Ovary (tissue), 3 donors: ENCODE data around the gene PPP6C.

Experiments
- EP300 ChIP-seq: sonication (generic); formaldehyde crosslinking; IDR thresholded peaks from one replicate; pipeline ENCODE4 v1.6.1; 2017; ENCODE audit warnings: antibody characterized with exemption
- TF ChIP-seq, protein P1 (sequence below), 3 donors: fragments of 450-650 bp in 2 of 3; fragments of 200-600 bp in 1 of 3; IDR thresholded peaks; one replicate each; pipeline versions ENCODE4 v1.5.1 to v1.8.0; 2016 to 2022; ENCODE audit warnings: antibody characterized with exemption in 3 of 3, mild to moderate bottlenecking in 1 of 3
- donor health status: DM: no; HTN: no; CAD: no.

DNA sequence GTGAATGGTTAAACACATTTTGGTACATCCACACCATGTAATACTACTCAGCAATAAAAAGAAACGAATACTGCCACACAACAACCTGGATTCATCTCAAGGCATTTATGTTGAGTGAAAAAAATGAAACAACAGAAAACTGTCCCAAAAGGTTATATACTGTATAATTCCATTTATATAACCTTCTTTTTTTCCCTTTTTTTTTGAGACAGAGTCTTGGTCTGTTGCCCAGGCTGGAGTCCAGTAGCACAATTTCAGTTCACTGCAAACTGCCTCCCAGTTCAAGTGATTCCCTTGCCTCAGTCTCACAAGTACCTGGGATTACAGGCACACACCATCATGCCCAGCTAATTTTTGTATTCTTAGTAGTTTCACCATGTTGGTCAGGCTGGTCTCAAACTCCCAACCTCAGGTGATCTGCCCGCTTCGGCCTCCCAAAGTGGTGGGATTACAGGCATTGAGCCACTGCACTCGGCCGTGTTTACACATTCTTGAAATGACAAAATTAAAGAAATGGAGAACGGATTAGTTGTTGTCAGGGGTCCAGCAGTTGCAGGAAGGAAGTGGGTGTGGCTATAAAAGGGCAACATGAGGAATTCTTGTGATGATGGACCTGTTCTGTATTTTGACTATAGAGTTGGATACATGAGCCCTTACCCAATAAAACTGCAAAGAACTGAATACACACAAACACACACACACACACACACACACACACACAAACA, 17.4 kb downstream of the PPP6C start:
- no peak for TF ChIP-seq EP300
- TF ChIP-seq, protein P1, sequence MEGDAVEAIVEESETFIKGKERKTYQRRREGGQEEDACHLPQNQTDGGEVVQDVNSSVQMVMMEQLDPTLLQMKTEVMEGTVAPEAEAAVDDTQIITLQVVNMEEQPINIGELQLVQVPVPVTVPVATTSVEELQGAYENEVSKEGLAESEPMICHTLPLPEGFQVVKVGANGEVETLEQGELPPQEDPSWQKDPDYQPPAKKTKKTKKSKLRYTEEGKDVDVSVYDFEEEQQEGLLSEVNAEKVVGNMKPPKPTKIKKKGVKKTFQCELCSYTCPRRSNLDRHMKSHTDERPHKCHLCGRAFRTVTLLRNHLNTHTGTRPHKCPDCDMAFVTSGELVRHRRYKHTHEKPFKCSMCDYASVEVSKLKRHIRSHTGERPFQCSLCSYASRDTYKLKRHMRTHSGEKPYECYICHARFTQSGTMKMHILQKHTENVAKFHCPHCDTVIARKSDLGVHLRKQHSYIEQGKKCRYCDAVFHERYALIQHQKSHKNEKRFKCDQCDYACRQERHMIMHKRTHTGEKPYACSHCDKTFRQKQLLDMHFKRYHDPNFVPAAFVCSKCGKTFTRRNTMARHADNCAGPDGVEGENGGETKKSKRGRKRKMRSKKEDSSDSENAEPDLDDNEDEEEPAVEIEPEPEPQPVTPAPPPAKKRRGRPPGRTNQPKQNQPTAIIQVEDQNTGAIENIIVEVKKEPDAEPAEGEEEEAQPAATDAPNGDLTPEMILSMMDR (IDR thresholded peaks at IDR 0.05): no peak
